NCI-H460 (cell line): ENCODE measurements around the gene TRAF5. TPM values are rescaled to one million over a fixed set of nuclear protein-coding genes. Genes with fewer than 3 reads are reported as not detected.

Source experiments
- DNase-seq: peaks from one replicate; pipeline ENCODE4 v3.0.0-alpha.2; 2016; ENCODE audit warnings: low read depth; ENCODE audit errors: extremely low read depth
- total RNA-seq: library from RNA; depleted of rRNA; stranded (reverse); fragments of >200 nt; shearing (Covaris generic); gene quantifications from 2 replicates; pipeline ENCODE4 v1.2.3, GENCODE V29; 2014; rRNA removed

Gene TRAF5
- total RNA-seq, 1 experiment from 2014 or later = 15.1 TPM

GRCh38 chr1:211416628-211417323, 90.1 kb downstream of the TRAF5 start:
- DNase-seq = peak; percentile 13

GRCh38 chr1:211420389-211420788, 93.8 kb downstream of the TRAF5 start:
- no peak for DNase-seq

- peak; percentile 11 for DNase-seq
These were observed 94.3 kb downstream of the TRAF5 start for GRCh38 chr1:211420845-211421454.

GRCh38 chr1:211424018-211424417, 97.4 kb downstream of the TRAF5 start:
- DNase-seq = no peak

Other genes with a start within 250 kb of the TRAF5 start
- 0.14 and 0.15 TPM in 2 replicates for gene KCNH1, start 192.7 kb upstream of the TRAF5 start, total RNA-seq
- gene RCOR3, start 67.5 kb upstream of the TRAF5 start, total RNA-seq = 28.4 TPM in 2 replicates
- gene RD3, start 165.3 kb downstream of the TRAF5 start, total RNA-seq = not detected in 2 replicates